IMR-90 (cell line): ENCODE results near the gene SUPT3H.

ENCODE experiments used
- CEBPB ChIP-seq: IDR thresholded peaks from 2 replicates; pipeline ENCODE4 v1.6.1; 2012; ENCODE audit warnings: low read depth, low read length, improper control_type of control experiment
- CTCF ChIP-seq: conservative IDR thresholded peaks from 2 replicates; pipeline ENCODE4 v1.5.1; 2012; ENCODE audit warnings: mild to moderate bottlenecking, low read depth, low read length, improper control_type of control experiment
- FOS ChIP-seq: fragments of 150-350 bp; IDR thresholded peaks from 2 replicates; pipeline ENCODE4 v1.6.1; 2016; ENCODE audit warnings: low read depth, low read length
- MAZ ChIP-seq: IDR thresholded peaks from 2 replicates; pipeline ENCODE4 v1.6.1; 2012; ENCODE audit warnings: low read depth, mild to moderate bottlenecking, low read length, improper control_type of control experiment, moderate library complexity, borderline replicate concordance
- MXI1 ChIP-seq: IDR thresholded peaks from 2 replicates; pipeline ENCODE4 v1.6.1; 2012; ENCODE audit warnings: low read depth, mild to moderate bottlenecking, low read length, moderate library complexity, borderline replicate concordance
- POLR2A ChIP-seq: IDR thresholded peaks from 2 replicates; pipeline ENCODE4 v1.6.1; 2012; ENCODE audit warnings: mild to moderate bottlenecking, low read depth, low read length
- SMC3 ChIP-seq: fragments of 150-350 bp; IDR thresholded peaks from 2 replicates; pipeline ENCODE4 v1.6.1; 2016; ENCODE audit warnings: low read depth, mild to moderate bottlenecking, antibody characterized with exemption, low read length, moderate library complexity

DNA sequence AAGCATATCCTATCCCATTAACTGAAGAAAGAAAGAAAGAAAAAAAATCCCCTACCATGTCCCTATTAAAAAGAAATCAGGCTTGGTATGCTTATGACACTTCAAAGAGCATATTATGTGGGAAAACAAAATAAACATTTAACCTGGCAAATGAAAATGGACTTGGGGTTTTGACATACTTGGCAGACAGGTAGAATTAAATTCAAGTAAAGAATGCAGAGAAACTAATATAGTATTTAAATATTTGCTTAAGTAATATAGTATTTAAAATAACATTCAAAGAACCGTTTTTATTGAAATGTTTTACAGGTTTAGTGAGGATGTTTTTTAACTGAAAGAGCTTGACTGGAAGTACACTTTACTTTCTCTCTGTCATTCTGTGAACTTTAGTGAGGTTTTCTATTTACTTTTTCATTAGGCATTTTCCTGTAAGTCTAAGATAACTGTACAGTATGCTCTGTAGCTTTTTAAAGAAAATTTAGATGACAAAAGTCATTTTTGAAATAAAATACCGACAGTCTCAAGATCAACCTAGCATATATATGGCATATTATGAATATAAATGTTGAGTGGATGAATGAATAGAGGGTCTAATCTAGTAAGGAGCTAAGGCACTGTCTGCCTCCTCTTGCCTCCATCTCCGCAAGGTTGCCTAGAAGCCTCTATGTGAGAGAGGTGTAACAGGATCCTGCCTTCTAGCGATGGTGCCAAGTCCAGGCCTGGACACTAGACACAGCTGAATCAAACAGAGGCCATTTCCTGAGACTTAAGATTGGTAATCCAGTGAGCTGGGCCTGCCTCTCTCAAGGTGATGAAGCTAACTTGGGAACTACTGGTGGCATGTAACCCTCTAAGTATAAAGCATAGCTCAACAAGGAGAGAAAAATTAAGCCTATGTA, 394.0 kb downstream of the SUPT3H start:
- TF ChIP-seq POLR2A (no peak), MAZ (no peak), CTCF (no peak), MXI1 (no peak), CEBPB (no peak), FOS (no peak), SMC3 (no peak)
